ENCODE results near the gene BPIFB6.

GRCh38 chr20:33093074-33093473 lies 61.6 kb downstream of the BPIFB6 start:
- TF ChIP-seq CTCF (conservative IDR thresholded peaks at IDR 0.05): no peak
- TF ChIP-seq EZH2 (IDR thresholded peaks at IDR 0.05; ENCODE audit: low read depth): no peak
